Mucosa of descending colon (tissue), 3 donors: Measurements from ENCODE around the gene CASP4. TPM values are rescaled to one million over a fixed set of nuclear protein-coding genes. Genes with fewer than 3 reads are reported as not detected.
"Not testable (repeated sequence)": the region's sequence is repeated elsewhere in the genome, so short reads cannot be mapped to it uniquely, and the experiment has no call there.

Experiments
- ATAC-seq: fragments of 200-7000 bp; cut with Tn5 transposase; one replicate; pipeline ENCODE4 v1.9.1; 2020; ENCODE audit warnings: mild to moderate bottlenecking, moderate library complexity
- DNase-seq, 3 donors: peaks; one replicate each; pipeline ENCODE4 v3.0.0-alpha.2; 2020
- H3K36me3 ChIP-seq: fragments of 200-600 bp; one replicate; pipeline ENCODE4 v1.8.0; 2021; ENCODE audit warnings: low read depth, mild to moderate bottlenecking
- H3K4me1 ChIP-seq: fragments of 200-600 bp; one replicate; pipeline ENCODE4 v1.8.0; 2021; ENCODE audit warnings: low read depth, mild to moderate bottlenecking
- H3K4me3 ChIP-seq: fragments of 200-600 bp; one replicate; pipeline ENCODE4 v1.8.0; 2021; ENCODE audit warnings: mild to moderate bottlenecking
- H3K9me3 ChIP-seq: fragments of 200-600 bp; one replicate; pipeline ENCODE4 v1.8.0; 2021; ENCODE audit warnings: mild to moderate bottlenecking
- intact Hi-C, 2 donors: fragments of 100-400 bp; cut with DNase I in 1 of 2; cut with micrococcal nuclease in 1 of 2; formaldehyde crosslinking; loops; one replicate each; pipeline versions ENCODE4 v1.11.0 to v1.11.1; 2022; cut with DNase I, micrococcal nuclease
- total RNA-seq, 3 donors: library from RNA; stranded (reverse); fragmentation: NEBNext Ultra II Directional in 2 of 3; extraction: Animal tissue kit (Norgen Biotek cat#: 25700) in 2 of 3; gene quantifications; one replicate each; pipeline versions ENCODE4 v1.2.1 to v1.2.4, GENCODE V29; 2021 to 2023
- TF ChIP-seq, protein P1 (sequence below): fragments of 200-600 bp; IDR thresholded peaks from one replicate; pipeline ENCODE4 v1.8.0; 2022; ENCODE audit warnings: antibody characterized with exemption, mild to moderate bottlenecking
- donor health status: DM: no; HTN: no; CAD: no; lungs with moderate emphysema.
- donor health status: DM: no; HTN: no; CAD: no.
- donor health status: DM: no; HTN: yes; CAD: no.

CASP4 gene
- total RNA-seq, 3 donors from 2014 or later: 23.4 to 27.5 (median 23.9) TPM

DNA sequence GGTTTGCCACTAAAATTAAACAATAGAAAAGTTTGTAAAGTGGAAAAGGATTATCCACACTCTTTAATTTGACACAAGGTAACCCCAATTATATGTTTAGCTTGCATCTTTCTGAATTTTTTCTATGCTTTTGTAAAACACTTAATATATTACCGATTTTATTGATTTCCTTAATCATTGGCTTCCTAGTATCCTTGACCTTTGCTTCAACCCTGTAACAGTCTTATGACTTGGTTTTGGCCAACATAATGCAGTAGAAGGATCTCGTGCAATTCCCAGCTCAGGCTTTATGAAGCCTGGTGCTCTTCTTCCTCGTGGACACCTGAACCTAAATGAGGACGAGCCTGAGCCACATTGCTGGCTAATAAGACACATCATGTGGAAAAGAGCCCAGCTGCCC, 23.6 kb upstream of the CASP4 start:
- no peak for ATAC-seq
- intact Hi-C loops: no loop called here

DNA sequence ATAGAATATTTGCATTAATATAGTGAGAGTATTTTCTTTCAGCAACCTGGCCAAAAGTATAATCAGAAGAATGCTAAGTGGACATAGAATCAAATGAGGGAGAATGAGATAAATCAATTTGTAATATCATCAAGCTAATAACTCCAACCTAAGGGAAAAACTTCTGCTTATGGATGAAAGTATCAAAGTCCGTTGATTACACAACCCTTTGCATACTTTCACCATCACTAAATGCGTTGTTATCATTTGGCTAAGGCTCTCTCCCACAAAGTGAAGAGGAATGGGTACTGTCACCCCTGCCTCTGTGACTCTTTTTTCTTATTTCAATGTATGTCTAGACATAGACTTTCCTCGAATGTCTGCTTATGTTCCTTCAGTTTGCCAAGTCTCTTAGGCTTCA, 16.4 kb upstream of the CASP4 start:
- intact Hi-C loops: no loop called here
- DNase-seq (no peak), ATAC-seq (no peak)
- H3K36me3 ChIP-seq: no peaks in the 10 kb centered on the region
- H3K4me1 ChIP-seq: no peaks in the 10 kb centered on the region
- TF ChIP-seq, protein P1, sequence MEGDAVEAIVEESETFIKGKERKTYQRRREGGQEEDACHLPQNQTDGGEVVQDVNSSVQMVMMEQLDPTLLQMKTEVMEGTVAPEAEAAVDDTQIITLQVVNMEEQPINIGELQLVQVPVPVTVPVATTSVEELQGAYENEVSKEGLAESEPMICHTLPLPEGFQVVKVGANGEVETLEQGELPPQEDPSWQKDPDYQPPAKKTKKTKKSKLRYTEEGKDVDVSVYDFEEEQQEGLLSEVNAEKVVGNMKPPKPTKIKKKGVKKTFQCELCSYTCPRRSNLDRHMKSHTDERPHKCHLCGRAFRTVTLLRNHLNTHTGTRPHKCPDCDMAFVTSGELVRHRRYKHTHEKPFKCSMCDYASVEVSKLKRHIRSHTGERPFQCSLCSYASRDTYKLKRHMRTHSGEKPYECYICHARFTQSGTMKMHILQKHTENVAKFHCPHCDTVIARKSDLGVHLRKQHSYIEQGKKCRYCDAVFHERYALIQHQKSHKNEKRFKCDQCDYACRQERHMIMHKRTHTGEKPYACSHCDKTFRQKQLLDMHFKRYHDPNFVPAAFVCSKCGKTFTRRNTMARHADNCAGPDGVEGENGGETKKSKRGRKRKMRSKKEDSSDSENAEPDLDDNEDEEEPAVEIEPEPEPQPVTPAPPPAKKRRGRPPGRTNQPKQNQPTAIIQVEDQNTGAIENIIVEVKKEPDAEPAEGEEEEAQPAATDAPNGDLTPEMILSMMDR: no peak
- no peaks in the 10 kb centered on the region for H3K9me3 ChIP-seq
- no peak overlapping the region for H3K4me3 ChIP-seq

More for the DNA sequence above, 23.6 kb upstream of the CASP4 start:
- Histone ChIP-seq H3K4me3 (no peak overlapping the region), H3K9me3 (no peaks in the 10 kb centered on the region), H3K36me3 (no peaks in the 10 kb centered on the region), H3K4me1 (no peaks in the 10 kb centered on the region)
- TF ChIP-seq, protein P1: no peak
- no peak for DNase-seq

DNA sequence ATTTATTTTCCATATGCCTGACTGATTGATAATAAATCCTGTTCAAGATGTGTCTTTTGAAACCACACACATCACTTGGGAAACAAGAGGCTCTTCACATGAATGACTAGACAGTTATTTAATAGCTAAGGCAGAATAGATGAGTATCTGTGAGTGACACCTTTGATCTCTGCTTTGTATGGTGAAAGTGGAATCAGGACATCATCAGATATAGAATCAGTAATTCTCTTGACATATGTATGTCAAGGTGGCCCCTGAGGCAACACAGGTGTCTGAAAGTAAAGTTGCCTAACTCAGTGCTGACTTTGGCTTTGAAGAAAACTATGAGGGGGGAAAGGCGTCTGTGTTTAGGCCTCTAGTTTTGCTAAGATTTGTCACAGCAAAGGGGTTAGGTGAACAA, 11.5 kb upstream of the CASP4 start:
- TF ChIP-seq, protein P1: no peak
- no peak overlapping the region for H3K4me3 ChIP-seq
- ATAC-seq (no peak), DNase-seq (no peak)
- H3K9me3 ChIP-seq: no peaks in the 10 kb centered on the region
- H3K36me3 ChIP-seq: no peaks in the 10 kb centered on the region
- H3K4me1 ChIP-seq: no peaks in the 10 kb centered on the region
- intact Hi-C loops: no loop called here

DNA sequence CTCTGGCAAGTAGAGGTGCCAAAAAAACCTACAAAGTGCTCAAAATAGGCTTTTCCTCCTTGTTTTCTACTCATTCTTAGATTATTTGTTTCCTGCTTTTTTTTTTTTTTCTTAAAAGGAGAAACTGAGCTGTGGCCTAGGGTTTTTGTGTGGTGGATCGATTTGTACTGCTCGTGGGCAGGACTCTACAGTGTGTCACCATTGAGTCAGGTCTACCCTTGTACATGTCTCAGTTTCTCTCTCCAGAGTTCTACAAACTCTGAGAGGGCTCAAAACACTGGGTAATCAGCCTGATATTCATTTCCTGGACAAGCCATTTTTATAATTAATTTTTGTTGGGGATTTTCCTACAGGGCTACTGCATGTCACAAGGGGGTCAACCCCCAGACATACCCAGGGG, 5.2 kb upstream of the CASP4 start:
- Histone ChIP-seq H3K36me3 (no peaks in the 10 kb centered on the region), H3K4me3 (no peak overlapping the region), H3K9me3 (peaks cover 5% of the 10 kb centered on the region), H3K4me1 (no peaks in the 10 kb centered on the region)
- TF ChIP-seq, protein P1: no peak
- DNase-seq (no peak), ATAC-seq (no peak)
- intact Hi-C loops: no loop called here

DNA sequence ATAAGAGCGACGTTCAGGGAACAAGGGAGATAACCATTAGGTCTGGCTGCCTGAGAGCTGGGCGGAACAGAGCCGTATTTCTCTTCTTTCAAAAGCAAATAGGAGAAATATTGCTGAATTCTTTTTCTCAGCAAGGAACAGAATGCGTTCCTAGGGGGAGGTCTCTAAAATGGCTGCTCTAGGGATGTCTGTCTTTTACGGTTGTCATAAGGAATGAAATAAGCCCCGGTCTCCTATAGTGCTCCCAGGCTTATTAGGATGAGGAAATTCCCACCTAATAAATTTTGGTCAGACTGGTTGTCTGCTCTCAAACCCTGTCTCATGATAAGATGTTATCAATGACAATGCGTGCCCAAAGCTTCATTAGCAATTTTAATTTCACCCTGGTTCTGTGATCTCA, 4.5 kb upstream of the CASP4 start:
- H3K4me3 ChIP-seq, intact Hi-C loops, ATAC-seq, H3K9me3 ChIP-seq, DNase-seq, H3K4me1 ChIP-seq, H3K36me3 ChIP-seq: not testable (repeated sequence)

DNA sequence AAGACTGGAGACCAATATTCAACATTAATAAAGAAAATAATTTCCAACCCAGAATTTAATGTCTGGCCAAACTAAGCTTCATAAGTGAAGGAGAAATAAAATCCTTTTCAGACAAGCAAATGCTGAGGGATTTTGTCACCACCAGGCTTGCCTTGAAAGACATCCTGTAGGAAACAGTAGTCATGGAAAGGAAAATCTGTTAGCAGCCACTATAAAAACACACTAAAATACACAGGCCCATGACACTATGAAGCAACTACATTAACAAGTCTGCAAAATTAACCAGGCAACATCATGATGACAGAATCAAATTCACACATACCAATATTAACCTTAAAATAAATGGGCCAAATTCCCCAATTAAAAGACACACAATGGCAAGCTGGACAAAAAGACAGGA, 2.4 kb upstream of the CASP4 start:
- intact Hi-C loops: no loop called here

More for the DNA sequence above, 2.4 kb upstream of the CASP4 start:
- no peak overlapping the region for H3K4me3 ChIP-seq
- peaks cover 4% of the 10 kb centered on the region for H3K36me3 ChIP-seq
- DNase-seq (no peak), ATAC-seq (no peak)
- peaks cover 15% of the 10 kb centered on the region for H3K4me1 ChIP-seq
- peaks cover 5% of the 10 kb centered on the region for H3K9me3 ChIP-seq
- TF ChIP-seq, protein P1: no peak
